Muscle layer of duodenum (tissue), 2 donors: Measurements from ENCODE around the gene SELENOK.

Experiments used
- H3K27ac ChIP-seq: one replicate; pipeline ENCODE4 v1.7.0; 2013; ENCODE audit warnings: mild to moderate bottlenecking, low read length
- H3K27me3 ChIP-seq: one replicate; pipeline ENCODE4 v1.7.0; 2013; ENCODE audit warnings: low read depth, mild to moderate bottlenecking, control low read depth, low read length
- H3K36me3 ChIP-seq, 2 donors: one replicate each; pipeline ENCODE4 v1.7.0; 2013; ENCODE audit warnings: low read length in 2 of 2, control low read depth in 1 of 2, mild to moderate bottlenecking in 1 of 2; ENCODE audit not compliant: insufficient read depth in 2 of 2, control insufficient read depth in 1 of 2
- H3K4me1 ChIP-seq, 2 donors: one replicate each; pipeline ENCODE4 v1.7.0; 2013; ENCODE audit warnings: low read length in 2 of 2, mild to moderate bottlenecking in 2 of 2, control low read depth in 1 of 2, moderate library complexity in 1 of 2; ENCODE audit not compliant: insufficient read depth in 2 of 2, control insufficient read depth in 1 of 2
- H3K4me3 ChIP-seq, 2 donors: one replicate each; pipeline ENCODE4 v1.7.0; 2013; ENCODE audit warnings: low read length in 2 of 2, low read depth in 1 of 2, mild to moderate bottlenecking in 1 of 2
- H3K9me3 ChIP-seq, 2 donors: one replicate each; pipeline ENCODE4 v1.7.0; 2013; ENCODE audit warnings: low read length in 2 of 2, control low read depth in 1 of 2, mild to moderate bottlenecking in 1 of 2; ENCODE audit not compliant: control insufficient read depth in 1 of 2
- donor health status: healthy.

Gene SELENOK

DNA sequence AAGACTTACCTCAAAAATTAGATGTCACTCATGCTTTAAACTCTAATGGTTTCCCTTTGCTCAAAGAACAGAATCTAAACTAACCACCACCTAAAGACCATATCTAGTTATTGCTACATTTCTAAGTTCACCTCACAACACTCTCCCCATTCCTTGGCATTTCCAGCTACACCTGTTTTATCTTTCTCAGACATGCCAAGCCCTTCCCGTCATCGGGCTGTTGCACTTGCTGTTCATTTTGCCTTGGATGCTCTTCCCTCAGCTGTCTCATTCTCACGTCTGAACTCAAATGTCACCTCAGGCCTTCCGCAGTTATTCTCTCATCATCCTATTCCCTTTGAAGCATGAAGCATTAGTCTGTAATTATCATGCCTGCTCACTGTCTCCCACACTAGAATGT lies 8.7 kb downstream of the SELENOK start:
- Histone ChIP-seq H3K27me3 (no peaks in the 10 kb centered on the region), H3K4me1 (peaks cover 11 to 15% of the 10 kb centered on the region in 2 donors), H3K27ac (no peak overlapping the region), H3K9me3 (no peaks in the 10 kb centered on the region), H3K36me3 (peaks cover 15 to 32% of the 10 kb centered on the region in 2 donors), H3K4me3 (no peak overlapping the region)

DNA sequence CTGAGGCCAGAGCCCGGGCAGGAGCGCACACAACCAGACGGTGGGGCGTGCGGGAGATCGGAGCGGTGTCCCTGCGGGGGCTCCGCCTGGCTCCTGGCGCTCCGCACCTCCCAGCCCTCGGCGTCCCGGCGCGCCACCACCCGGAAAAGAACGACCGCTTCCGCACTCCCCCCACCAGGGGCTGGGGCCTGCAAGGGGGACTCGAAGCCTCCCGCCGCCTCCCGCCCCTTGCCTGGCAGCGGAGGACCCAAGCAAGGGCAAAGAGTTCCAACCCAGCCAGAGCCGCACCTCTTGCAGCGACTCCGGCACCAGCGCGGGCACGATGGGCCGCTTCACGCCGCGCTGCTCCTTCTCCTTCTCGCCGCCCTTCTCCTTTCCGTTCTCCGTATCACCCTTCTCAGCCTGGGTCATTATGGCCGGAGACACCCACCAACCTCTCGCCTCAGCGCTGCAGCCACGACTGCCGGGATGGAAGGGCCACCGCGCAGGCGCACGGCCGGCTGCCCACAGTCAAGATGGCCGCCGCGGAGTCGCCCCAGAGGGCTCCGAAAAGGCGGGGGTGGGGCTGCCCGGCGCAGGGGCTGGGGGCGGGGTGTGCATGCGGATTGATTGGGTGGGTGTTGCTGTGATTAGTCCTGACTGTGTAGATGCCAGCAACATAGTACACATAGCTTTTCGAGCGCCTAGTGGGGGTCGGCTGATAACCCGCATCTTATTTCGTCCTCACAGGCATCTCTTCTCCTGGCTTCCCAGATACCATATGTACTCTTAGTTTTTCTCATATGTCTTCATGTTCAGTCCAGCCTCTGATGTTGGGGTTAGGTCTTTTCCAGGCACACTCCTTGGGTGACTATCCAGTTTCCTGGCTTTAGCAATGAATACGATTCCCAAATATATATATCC lies 9.7 kb downstream of the SELENOK start, which contains the start of gene ACTR8:
TSS of gene ACTR8 (minus strand) at position 462 of the 903 bp plus-strand sequence. CDS start at position 411, 51 bp downstream.
- H3K4me1 ChIP-seq: peaks cover 11 to 15% of the 10 kb centered on the region in 2 donors
- peak within 1 kb of the TSS; percentile 76 for H3K27ac ChIP-seq
- peaks cover 24 to 43% of the 10 kb centered on the region in 2 donors for H3K36me3 ChIP-seq
- H3K27me3 ChIP-seq: no peaks in the 10 kb centered on the region
- no peaks in the 10 kb centered on the region for H3K9me3 ChIP-seq
- peak within 1 kb of the TSS; percentile 82 to 98 for H3K4me3 ChIP-seq

DNA sequence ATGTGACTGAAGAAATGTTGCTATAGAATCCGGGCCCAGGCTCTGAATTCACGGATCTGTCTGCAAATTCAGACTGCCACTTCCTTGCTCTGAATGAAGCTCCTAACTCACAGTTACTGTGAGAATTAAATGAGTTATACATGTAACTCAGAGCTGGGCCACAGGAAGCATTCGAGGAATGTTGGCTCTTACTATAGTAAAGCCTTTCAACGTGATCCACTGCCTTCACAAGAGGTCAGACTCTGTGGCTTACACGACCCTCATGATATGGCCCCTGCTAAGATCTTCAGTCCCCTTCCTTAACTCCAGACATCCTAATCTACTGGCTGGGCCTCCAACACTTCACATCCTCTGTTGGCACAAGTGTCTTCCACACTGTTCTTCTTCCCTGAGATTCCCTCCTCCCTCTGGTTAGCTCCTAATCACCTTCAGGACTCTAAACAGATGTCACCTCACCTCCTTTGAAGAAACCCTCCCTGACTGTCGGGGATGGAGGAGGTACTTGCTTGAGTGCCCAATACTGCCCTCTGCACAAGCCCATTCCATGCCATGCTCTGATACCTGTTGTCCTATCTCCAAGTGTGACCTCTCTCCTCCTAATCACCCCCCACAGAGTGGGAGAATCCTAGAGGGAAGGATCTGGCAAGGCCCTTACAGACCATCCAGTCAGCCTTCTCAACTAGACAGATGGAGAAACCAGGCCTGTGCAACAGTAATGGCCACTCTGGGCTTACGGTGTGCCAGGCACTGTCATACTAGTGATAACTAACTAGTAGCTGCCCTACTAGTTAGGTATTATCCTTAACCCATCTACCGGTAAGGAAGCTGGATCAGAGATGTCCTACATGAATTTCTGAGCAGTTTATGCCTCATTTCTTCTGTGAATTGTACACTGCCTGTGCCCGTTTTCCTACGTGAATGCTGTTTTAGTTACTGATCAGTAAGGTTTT lies 11.0 kb downstream of the SELENOK start:
- peak overlapping the region; percentile 82 to 98 for H3K4me3 ChIP-seq
- peaks cover 22 to 50% of the 10 kb centered on the region in 2 donors for H3K36me3 ChIP-seq
- H3K27me3 ChIP-seq: no peaks in the 10 kb centered on the region
- H3K27ac ChIP-seq: peak overlapping the region; percentile 76
- H3K9me3 ChIP-seq: no peaks in the 10 kb centered on the region
- H3K4me1 ChIP-seq: peaks cover 11 to 15% of the 10 kb centered on the region in 2 donors

DNA sequence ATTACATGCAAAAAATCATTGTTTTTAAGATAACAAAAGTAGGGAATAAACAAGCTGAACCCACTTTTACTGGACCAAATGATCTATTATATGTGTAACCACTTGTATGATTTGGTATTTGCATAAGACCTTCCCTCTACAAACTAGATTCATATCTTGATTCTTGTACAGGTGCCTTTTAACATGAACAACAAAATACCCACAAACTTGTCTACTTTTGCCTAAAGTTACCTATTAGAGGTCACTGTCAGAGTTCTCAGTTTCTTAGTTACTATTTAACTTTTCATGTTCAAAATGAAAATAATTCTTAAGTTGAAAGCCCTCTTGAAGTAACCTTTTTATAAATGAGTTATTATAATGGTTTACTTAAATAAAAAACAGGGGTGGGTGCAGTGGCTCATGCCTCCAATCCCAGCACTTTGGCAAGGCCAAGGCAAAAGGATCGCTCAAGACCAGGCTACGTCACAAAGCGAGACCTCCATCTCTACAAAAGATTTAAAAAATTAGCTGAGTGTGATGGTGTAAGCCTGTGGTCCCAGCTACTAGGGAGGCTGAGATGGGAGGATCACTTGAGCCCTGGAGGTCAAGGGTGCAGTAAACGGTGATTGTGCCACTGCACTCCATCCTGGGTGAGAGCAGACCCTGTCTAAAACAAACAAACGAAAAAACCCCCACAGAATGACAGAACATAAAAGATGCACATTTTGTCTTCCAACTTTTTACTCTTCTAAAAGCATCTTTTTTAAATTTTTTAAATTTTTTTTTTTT lies 25.7 kb downstream of the SELENOK start:
- Histone ChIP-seq H3K4me1 (no peaks in the 10 kb centered on the region), H3K36me3 (peaks cover 42 to 81% of the 10 kb centered on the region in 2 donors), H3K9me3 (no peaks in the 10 kb centered on the region), H3K27me3 (no peaks in the 10 kb centered on the region), H3K4me3 (no peak overlapping the region), H3K27ac (no peak overlapping the region)

DNA sequence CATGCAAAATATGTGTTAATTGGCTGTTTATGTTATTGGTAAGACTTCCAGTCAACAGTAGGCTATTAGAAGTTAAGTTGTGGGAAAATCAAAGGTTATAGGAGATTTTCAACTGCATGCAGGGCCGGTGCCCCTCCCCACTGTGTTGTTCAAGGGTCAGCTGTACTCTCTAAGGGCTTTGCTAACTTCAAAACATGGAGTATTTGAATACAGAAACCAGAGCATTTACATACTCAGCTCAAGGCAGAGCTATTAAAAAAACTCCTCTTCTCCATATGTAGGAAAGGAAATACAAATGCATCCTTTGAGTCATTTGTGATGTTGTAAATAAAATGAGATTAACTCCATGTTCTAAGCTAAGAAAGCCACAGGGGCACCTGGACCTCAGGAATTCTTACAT lies 28.5 kb downstream of the SELENOK start:
- Histone ChIP-seq H3K4me1 (no peaks in the 10 kb centered on the region), H3K9me3 (no peaks in the 10 kb centered on the region), H3K36me3 (peaks cover 31 to 61% of the 10 kb centered on the region in 2 donors), H3K27me3 (no peaks in the 10 kb centered on the region), H3K4me3 (no peak overlapping the region), H3K27ac (no peak overlapping the region)

DNA sequence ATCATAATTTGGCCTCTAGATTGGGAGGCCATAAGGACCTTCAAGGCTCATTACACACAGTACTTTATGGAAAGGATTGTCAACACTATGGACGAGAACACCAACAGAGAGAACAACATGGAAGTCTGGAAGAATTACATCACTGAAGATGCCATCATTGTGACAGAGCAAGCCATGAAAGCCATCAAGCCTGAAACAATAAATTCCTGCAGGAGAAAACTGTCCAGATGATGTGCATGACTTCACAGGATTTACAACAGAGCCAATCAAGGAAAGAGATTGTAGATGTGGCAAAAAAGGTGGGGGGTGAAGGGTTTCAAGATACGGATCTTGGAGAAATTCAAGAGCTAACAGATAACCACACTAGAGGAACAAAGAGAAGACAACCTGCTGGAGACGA lies 29.4 kb downstream of the SELENOK start:
- H3K36me3 ChIP-seq: peaks cover 23 to 52% of the 10 kb centered on the region in 2 donors
- no peak overlapping the region for H3K27ac ChIP-seq
- H3K4me3 ChIP-seq: no peak overlapping the region
- no peaks in the 10 kb centered on the region for H3K9me3 ChIP-seq
- H3K27me3 ChIP-seq: no peaks in the 10 kb centered on the region
- H3K4me1 ChIP-seq: no peaks in the 10 kb centered on the region

DNA sequence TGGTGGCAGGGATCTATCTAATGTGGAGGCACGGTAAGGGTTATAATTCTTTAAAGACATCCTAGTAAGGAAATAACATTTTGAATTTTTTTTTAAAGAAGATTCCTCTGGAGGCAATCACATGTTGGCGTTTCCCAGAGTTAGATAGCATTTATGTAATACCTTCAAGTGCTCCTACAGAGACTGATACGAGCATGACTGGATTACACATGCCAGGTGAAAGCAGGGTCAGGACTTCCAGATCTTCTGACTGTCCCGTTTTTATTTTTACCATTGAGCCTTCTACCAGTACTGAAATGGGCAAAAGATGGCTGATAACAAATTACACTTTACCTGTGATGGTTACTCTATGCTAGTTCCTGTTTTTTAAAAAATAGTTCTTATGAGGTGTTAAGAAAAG lies 31.5 kb downstream of the SELENOK start:
- Histone ChIP-seq H3K27ac (no peak overlapping the region), H3K4me3 (no peak overlapping the region), H3K4me1 (no peaks in the 10 kb centered on the region), H3K9me3 (no peaks in the 10 kb centered on the region), H3K36me3 (peaks cover 17 to 39% of the 10 kb centered on the region in 2 donors), H3K27me3 (no peaks in the 10 kb centered on the region)

DNA sequence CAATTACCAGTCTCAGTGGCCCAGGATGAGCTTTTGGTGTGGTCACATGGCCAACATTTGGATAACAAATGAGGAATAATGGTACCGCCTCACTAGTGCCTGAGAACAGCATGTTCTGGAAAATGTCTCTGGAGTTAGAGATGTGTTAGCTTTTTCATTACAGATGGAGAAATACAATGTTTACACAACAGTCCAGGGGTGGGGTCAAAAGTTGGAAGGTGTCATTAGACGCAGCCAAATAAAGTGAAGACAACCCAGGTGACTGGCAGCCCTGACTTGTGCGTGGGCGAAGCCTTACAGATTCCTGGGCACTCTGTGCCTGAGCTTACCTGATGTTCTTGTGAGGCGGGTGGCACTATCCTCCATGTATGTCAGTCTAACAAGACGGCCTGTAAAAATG lies 32.5 kb downstream of the SELENOK start:
- H3K9me3 ChIP-seq: no peaks in the 10 kb centered on the region
- peaks cover 8 to 29% of the 10 kb centered on the region in 2 donors for H3K36me3 ChIP-seq
- no peaks in the 10 kb centered on the region for H3K4me1 ChIP-seq
- no peak overlapping the region for H3K4me3 ChIP-seq
- H3K27ac ChIP-seq: no peak overlapping the region
- H3K27me3 ChIP-seq: no peaks in the 10 kb centered on the region

DNA sequence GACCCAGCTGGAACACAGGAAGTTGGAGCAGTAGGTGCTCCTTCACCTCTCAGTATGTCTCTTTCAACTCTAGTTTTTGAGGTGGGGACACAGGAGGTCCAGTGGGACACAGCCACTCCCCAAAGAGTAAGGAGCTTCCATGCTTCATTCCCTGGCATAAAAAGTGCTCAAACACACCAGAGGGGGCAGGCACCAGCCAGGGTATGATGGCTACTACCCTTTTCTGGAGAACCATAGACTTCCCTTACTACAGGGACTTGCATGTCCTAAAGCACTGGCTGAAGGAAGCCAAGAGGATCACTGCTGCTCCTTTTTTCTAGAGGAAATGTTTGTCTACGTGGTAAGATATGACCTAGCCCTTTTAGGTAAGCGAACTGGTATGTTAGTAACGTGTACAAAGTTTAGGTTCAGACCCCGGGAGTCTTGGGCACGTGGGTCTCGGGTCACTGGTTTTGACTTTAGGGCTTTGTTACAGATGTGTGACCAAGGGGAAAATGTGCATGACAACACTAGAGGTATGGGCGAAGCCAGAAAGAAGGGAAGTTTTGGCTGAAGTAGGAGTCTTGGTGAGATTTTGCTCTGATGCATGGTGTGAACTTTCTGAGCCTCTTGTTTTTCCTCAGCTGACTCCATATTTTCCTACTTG lies 33.4 kb downstream of the SELENOK start:
- Histone ChIP-seq H3K27ac (no peak overlapping the region), H3K4me3 (no peak overlapping the region), H3K36me3 (peaks cover 8 to 21% of the 10 kb centered on the region in 2 donors), H3K27me3 (no peaks in the 10 kb centered on the region), H3K4me1 (no peaks in the 10 kb centered on the region), H3K9me3 (no peaks in the 10 kb centered on the region)

DNA sequence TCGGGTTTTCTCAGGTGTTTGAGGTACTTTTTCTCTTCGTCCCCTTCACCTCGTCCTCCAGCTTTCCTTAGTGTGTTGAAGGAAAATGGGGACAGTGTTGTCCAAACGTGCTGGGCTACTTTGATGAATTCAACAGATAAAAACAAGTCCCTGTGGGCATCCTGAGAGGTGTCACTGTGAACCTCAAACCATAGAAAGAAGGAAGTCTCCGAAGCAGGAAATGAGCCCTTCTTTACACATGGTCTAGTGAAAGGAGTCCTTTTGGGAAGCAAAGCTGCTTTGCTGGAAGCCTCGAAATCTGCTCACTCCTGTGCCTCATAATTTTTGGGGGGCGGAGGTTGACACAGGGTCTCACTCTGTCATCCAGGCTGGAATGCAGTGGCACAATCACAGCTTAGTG lies 34.7 kb downstream of the SELENOK start:
- no peaks in the 10 kb centered on the region for H3K27me3 ChIP-seq
- peaks cover 7 to 12% of the 10 kb centered on the region in 2 donors for H3K36me3 ChIP-seq
- no peaks in the 10 kb centered on the region for H3K9me3 ChIP-seq
- no peaks in the 10 kb centered on the region for H3K4me1 ChIP-seq
- H3K4me3 ChIP-seq: no peak overlapping the region
- H3K27ac ChIP-seq: no peak overlapping the region
